ENCODE data around the gene MRPL40. TPM values are rescaled to one million over a fixed set of nuclear protein-coding genes. Genes with fewer than 3 reads are reported as not detected.

Gene MRPL40
- total and polyA plus RNA-seq, 10 of the 15 experiments (the other 5 are each of a cell fraction or from before 2014, with no cell fraction given): 41.2 to 207 (median 69.1) TPM

GRCh38 chr22:19451570-19451969 is 19.2 kb downstream of the MRPL40 start (continued):
- TF ChIP-seq BCLAF1 (IDR thresholded peaks at IDR 0.05) (no peak), MYC (IDR thresholded peaks at IDR 0.05; ENCODE audit: insufficient read depth, insufficient read length, insufficient replicate concordance, low read length, severe bottlenecking) (no peak), PBX3 (IDR thresholded peaks at IDR 0.05; ENCODE audit: insufficient replicate concordance, low read depth, low read length) (no peak), ZNF274 (IDR thresholded peaks at IDR 0.05; ENCODE audit: insufficient read depth, insufficient read length) (no peak), RELB (IDR thresholded peaks at IDR 0.05; ENCODE audit: low read depth) (no peak), FOXM1 (IDR thresholded peaks at IDR 0.05; ENCODE audit: low read depth, low read length) (no peak)

GRCh38 chr22:19453718-19454117 is 21.4 kb downstream of the MRPL40 start:
- no peak overlapping the region for H3K4me3 ChIP-seq
- RAD21 ChIA-PET (ENCODE audit: unreplicated experiment): no interaction called here
- no peak overlapping the region for H2AFZ ChIP-seq (ENCODE audit: control insufficient read depth, low read depth, low read length)
- H3K27me3 ChIP-seq (replicated peaks in 1 of 2; ENCODE audit: control insufficient read depth in 2 of 2, insufficient read depth in 2 of 2, low read length in 1 of 2): no peaks in the 10 kb centered on the region
- BruUV-seq (replicated peaks): no TSS peak
- in situ Hi-C loops (cut with MboI): no loop called here
- no peak for TF ChIP-seq EED (IDR thresholded peaks at IDR 0.05; ENCODE audit: low read depth)
- TF ChIP-seq EP300 (IDR thresholded peaks at IDR 0.05; ENCODE audit: borderline replicate concordance in 1 of 2, control insufficient read depth in 1 of 2, low read depth in 2 of 2, low read length in 2 of 2): no peak
- TF ChIP-seq STAT1 (conservative IDR thresholded peaks at IDR 0.05): no peak
- TF ChIP-seq SRF (IDR thresholded peaks at IDR 0.05; ENCODE audit: low read depth in 2 of 2, low read length in 2 of 2): no peak
- no peak for TF ChIP-seq NFIC (IDR thresholded peaks at IDR 0.05; ENCODE audit: low read depth, low read length)
- no peak for TF ChIP-seq NFYB (IDR thresholded peaks at IDR 0.05; ENCODE audit: insufficient read depth, low read depth, low read length)
- no peak for DNase-seq (ENCODE audit: low read depth, low spot score)
- peaks cover 31 to 43% of the 10 kb centered on the region in 2 experiments; a peak in 3 of 4 replicates for H3K36me3 ChIP-seq (ENCODE audit: control insufficient read depth in 2 of 2, insufficient read depth in 2 of 2, low read length in 1 of 2)
- no peak for FAIRE-seq
- H4K20me1 ChIP-seq (ENCODE audit: control insufficient read depth, insufficient read depth): no peaks in the 10 kb centered on the region
- H3K79me2 ChIP-seq (ENCODE audit: control insufficient read depth, insufficient read depth, low read length): no peaks in the 10 kb centered on the region
- no peak overlapping the region for H3K4me2 ChIP-seq (ENCODE audit: control insufficient read depth, insufficient read depth)
- no peaks in the 10 kb centered on the region for H3K9me3 ChIP-seq (replicated peaks; ENCODE audit: control insufficient read depth, insufficient read depth, low read length)
- intact Hi-C loops (cut with micrococcal nuclease; ENCODE audit: unreplicated experiment): no loop called here
- CTCF ChIA-PET: no interaction called here
- peaks cover 8% of the 10 kb centered on the region for H3K4me1 ChIP-seq (ENCODE audit: control insufficient read depth, insufficient read depth, low read length)
- H3K9ac ChIP-seq (ENCODE audit: control insufficient read depth, insufficient read depth, low read length): no peak overlapping the region
- ATAC-seq: no peak
- POLR2A ChIA-PET: no interaction called here
- 97% methylated on average over 5 of the region's 5 CpGs for WGBS (ENCODE audit: insufficient coverage, insufficient replicate concordance, low lambda C conversion rate, missing lambda C conversion rate)
- SMC1A ChIA-PET (ENCODE audit: uncharacterized antibody, unreplicated experiment): interaction anchor here (0.8 kb wide), 1 partner anchor 34 kb away, joined by 3 read pairs; no protein-coding TSS in a partner anchor
- no peak overlapping the region for H3K27ac ChIP-seq (ENCODE audit: control insufficient read depth, insufficient read depth)
